GM19351 (cell line): ENCODE results near the gene FAAP20.
"Not testable (repeated sequence)": the region's sequence is repeated elsewhere in the genome, so short reads cannot be mapped to it uniquely, and the experiment has no call there.

Source experiments
- ATAC-seq: cut with Tn5 transposase; IDR thresholded peaks from one replicate; pipeline ENCODE4 v1.9.1; 2021; ENCODE audit warnings: mild to moderate bottlenecking, moderate library complexity; ENCODE audit not compliant: unreplicated experiment

FAAP20 gene

DNA sequence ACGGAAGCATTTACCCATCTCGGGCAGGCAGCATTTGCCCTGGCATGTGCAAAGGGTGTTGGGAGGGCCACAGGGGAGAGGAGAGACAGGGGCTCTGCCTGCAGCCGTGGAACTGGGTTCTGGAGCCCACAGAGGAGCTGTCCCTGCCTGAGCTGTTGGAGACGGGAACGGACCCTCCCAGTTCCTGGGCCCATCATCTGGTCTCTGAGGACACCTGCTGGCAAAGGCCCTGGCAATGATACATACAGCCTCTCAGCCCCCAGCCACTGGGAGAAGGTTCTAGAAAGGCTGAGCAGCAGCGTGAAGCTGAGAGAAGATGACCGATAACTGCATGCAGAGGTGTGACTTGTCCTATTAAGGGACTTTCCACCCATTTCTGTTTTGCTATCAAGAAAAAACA, 31.4 kb downstream of the FAAP20 start:
- no peak for ATAC-seq

DNA sequence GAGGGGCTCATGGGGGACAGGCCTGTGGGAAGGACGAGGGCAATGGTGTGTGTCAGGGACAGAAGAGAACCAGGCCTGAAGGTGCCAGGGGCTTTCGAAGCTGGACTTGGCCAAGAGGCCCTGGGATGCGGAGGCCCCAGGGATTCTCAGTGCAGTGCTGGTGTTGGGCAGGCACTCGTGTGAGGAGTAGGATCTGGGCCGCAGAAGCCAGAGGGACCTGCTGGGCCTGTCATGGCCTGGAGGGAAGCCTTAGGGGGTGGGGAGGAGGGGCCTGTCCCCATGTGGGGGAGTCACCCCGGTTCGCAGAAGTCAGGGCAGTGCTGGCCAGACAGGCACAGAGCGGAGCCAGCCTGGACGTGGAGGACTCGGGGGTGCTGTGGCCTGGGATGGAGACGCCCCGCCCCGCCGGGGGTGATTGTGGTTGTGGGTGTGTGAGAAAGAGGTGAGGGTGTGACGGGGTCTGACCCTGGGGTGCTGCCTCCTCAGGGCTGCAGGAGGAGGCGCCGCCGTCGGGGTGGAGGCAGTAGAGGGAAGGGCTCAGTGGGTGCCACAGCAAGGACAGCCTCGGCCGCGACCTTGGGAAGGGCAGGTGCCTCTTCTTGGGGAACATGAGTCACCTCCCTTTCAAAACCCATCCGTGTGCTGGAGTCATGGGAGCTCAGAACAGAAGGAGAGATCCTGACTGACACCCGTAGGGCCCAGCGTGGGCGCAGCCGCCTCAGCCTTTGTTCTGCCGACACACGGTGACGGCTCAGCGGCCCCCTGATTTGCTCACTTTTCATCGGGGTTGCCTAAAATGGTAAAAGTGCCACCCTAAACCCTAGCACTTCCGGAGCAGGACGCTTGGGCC, 33.9 kb downstream of the FAAP20 start:
- no peak for ATAC-seq

- no peak for ATAC-seq
Measured at GRCh38 chr1:2159124-2159523, 35.4 kb downstream of the FAAP20 start.

DNA sequence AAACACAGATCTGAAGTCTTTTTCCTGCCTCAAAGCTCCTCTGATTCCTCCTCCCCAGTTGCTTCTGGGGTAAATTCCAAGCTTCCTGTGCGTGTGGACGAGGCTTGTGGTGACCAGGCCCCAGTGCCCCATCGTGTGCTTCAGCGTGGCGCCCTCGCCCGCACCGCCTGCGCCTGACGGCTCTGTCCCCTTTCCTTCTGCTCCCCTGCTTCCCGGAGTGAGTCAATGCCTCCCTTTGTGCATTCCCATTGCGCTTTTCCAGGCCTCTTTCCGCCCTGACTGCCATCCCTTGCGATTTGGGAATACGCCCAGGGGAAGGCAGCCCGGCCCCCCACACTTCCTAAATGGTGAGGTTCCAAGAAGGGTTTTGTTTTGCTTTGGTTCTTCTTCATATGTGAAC, 36.3 kb downstream of the FAAP20 start:
- ATAC-seq, result no peak

GRCh38 chr1:2157856-2158255, 36.7 kb downstream of the FAAP20 start:
- ATAC-seq, result no peak

GRCh38 chr1:2156866-2157265, 37.7 kb downstream of the FAAP20 start:
- no peak for ATAC-seq

DNA sequence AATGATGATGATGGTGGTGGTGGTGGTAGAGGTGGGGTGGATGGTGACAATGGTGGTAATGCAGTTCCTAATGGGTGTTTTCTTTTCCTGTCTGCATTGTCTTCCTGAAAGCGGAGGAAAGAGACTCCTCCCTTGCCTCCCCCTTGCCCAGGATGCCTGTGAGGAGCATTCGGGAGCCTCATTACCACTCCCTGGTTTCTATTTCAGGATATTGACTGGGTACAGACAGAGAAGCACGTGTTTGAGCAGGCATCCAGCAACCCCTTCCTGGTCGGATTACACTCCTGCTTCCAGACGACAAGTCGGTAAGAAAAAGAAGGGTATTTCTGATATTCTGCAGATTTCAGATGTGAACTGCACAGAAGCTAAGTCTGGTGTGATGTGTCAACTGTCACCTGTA, 38.8 kb downstream of the FAAP20 start:
- ATAC-seq, result no peak

- ATAC-seq, result no peak
Measured at GRCh38 chr1:2155147-2155598, 39.4 kb downstream of the FAAP20 start.

DNA sequence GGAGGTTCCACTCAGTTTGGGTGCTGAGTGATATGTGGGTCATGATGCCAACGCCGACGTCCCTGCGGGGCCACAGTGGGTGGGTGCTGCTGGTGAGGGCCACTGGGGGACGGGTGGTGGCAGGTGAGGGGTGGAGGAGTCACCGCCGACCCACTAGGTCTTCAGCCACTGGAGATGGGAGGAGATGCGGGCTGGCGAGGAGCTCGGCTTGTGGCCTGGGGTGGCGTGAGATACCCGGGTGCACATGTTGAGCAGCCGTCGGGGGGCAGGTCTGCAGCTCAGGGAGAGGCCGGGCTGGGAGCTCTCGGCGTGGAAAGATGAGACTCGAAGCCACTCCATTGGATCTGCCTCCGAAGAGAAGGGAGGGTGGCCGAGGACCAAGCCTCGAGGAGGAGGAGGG, 40.5 kb downstream of the FAAP20 start:
- ATAC-seq, result no peak

GRCh38 chr1:2152954-2153353, 41.6 kb downstream of the FAAP20 start:
- no peak for ATAC-seq

- no peak for ATAC-seq
Measured at GRCh38 chr1:2151911-2152310, 42.7 kb downstream of the FAAP20 start.

DNA sequence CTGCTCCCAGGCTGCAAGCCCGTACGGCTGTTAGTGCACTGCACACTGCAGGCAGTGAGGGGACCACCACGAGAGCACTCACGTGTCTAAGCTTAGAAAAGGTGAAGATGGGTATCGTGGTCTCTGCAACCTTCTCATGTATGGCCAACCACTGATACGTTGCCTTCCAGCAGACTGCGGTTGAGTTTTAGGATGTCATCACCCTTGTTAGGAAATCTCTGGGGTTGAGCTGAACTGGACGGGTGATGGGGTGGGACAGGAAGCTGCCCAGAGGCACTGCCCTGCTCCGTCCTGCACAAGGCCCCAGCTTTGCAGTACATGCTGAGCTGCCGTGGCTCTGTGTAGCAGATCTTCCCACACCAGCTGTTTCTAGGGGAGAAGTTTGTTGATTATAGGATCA, 43.3 kb downstream of the FAAP20 start:
- no peak for ATAC-seq

DNA sequence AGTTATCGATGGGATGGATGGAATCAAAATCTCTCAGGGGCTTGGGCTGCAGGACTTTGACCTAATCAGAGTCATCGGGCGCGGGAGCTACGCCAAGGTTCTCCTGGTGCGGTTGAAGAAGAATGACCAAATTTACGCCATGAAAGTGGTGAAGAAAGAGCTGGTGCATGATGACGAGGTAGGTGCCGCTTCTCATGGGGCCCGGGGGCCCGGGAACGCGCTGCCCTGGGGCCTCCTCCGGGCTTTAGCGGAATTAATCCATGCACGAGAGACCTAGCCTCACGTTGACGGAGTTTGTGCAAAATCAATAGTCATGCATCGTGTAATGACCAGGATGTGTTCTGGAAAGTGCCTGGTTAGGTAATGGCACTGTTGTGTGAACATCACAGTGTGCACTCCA, 43.8 kb downstream of the FAAP20 start:
- no peak for ATAC-seq

DNA sequence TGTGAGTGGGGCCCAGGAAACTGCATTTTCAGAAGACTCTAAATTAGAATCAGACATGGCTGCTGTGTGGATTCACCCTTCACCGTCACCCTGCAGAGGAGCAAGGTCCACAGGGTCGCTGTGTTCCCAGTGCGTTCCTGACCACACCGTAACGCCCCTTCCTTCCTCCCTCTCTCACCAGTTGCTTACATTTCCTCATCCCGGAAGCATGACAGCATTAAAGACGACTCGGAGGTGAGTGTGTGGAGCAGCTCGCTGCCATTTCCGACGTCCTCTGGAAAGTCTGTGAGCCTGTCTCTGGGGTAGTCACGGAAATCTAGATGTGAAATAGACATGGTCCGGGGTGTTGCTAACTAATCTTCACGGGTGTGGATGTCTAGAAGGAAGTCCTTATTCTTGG, 45.9 kb downstream of the FAAP20 start:
- ATAC-seq, result no peak

DNA sequence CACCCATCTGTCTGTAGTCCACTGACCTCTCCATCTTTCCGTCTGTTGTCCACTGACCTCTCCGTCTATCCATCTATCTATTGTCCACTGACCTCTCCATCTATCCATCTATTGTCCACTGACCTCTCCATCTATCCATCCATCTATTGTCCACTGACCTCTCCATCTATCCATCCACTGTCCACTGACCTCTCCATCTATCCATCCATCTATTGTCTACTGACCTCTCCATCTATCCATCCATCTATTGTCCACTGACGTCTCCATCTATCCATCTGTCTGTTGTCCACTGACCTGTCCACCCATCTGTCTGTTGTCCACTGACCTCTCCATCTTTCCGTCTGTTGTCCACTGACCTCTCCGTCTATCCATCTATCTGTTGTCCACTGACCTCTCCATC, 46.7 kb downstream of the FAAP20 start:
- ATAC-seq, result not testable (repeated sequence)

DNA sequence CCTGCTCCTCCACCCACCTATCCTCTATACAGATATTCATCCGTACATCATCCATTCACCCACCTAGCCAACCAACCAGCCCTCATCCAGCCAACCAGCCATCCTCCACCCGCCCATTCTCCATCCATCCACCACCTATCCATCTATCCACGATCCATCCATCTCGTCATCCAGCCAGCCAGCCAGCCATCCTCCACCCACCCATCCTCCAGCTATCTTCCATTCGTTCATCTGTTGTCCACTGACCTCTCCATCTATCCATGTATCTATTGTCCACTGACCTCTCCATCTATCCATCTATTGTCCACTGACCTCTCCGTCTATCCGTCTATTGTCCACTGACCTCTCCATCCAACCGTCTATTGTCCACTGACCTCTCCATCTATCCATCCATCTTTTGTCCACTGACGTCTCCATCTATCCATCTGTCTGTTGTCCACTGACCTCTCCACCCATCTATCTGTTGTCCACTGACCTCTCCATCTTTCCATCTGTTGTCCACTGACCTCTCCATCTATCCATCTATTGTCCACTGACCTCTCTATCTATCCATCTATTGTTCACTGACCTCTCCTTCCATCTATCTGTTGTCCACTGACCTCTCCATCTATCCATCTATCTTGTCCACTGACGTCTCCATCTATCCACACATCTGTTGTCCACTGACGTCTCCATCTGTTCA, 47.6 kb downstream of the FAAP20 start:
- ATAC-seq, result no peak

GRCh38 chr1:2145946-2146835, 48.4 kb downstream of the FAAP20 start:
- no peak for ATAC-seq

DNA sequence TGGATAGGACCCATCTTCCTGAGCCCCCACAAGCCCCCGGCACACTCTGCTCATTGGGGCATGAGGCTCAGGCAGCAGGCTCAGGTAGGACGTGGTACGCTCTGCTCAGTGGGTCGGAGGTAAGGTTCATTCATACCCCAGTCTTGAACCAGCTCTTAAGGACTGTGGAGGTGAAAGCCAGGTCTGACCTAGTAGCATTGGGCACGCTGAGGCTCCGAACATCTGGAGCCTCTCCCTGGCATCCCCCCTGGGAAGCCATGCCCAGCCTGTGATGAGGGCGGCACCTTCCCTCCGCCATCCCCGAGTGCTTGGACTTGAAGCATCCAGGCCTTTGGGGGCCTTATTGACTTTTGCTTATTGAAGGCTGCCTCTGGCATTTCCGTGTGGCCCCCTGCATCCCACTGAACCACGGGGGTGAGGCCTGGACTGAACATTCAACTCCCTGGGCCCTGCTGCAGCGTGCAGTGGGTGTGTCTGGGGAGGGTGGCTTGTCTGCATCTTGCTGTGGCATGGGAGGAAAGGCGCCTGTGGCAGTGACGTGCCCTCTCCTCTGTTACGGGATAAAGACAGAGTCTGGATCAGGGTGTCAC, 50.0 kb downstream of the FAAP20 start:
- no peak for ATAC-seq

- ATAC-seq, result no peak
Measured at GRCh38 chr1:2143814-2144500, 50.6 kb downstream of the FAAP20 start.

- ATAC-seq, result no peak
Measured at GRCh38 chr1:2141025-2141424, 53.5 kb downstream of the FAAP20 start.
